Nucleus accumbens (tissue), 56 donors: Measurements from ENCODE around the gene AGBL1.
A peak's percentile ranks its signal among the peaks of the same experiment; 100 is the strongest.

Experiments used
- DNase-seq, 56 donors: peaks; one replicate each; lab custom pipeline; 2025; lab: John Stamatoyannopoulos, UW

Gene AGBL1

GRCh38 chr15:86231864-86232721, 152.4 kb downstream of the AGBL1 start:
- peak in 15 of 56 donors; percentile 0 to 30 (median 3) for DNase-seq

- no peak for DNase-seq
Observed at GRCh38 chr15:86235667-86236066, 156.0 kb downstream of the AGBL1 start.

GRCh38 chr15:86236356-86237110, 156.9 kb downstream of the AGBL1 start:
- peak in 1 of 56 donors; percentile 20 for DNase-seq

GRCh38 chr15:86237111-86237500, 157.4 kb downstream of the AGBL1 start:
- no peak for DNase-seq

- DNase-seq = no peak
Observed at GRCh38 chr15:86247249-86247955, 167.7 kb downstream of the AGBL1 start.

- no peak for DNase-seq
Observed at GRCh38 chr15:86255247-86255646, 175.6 kb downstream of the AGBL1 start.

- DNase-seq = no peak
Observed at GRCh38 chr15:86256628-86257027, 177.0 kb downstream of the AGBL1 start.

- DNase-seq = no peak
Observed at GRCh38 chr15:86259589-86259988, 179.9 kb downstream of the AGBL1 start.

- no peak for DNase-seq
Observed at GRCh38 chr15:86263230-86263629, 183.6 kb downstream of the AGBL1 start.

- no peak for DNase-seq
Observed at GRCh38 chr15:86266896-86267484, 187.3 kb downstream of the AGBL1 start.

- DNase-seq = no peak
Observed at GRCh38 chr15:86267892-86268291, 188.2 kb downstream of the AGBL1 start.

- DNase-seq = no peak
Observed at GRCh38 chr15:86268558-86268957, 188.9 kb downstream of the AGBL1 start.

GRCh38 chr15:86273309-86273708, 193.6 kb downstream of the AGBL1 start:
- DNase-seq = no peak

GRCh38 chr15:86275361-86275760, 195.7 kb downstream of the AGBL1 start:
- no peak for DNase-seq

- DNase-seq = no peak
Observed at GRCh38 chr15:86278586-86278985, 198.9 kb downstream of the AGBL1 start.

GRCh38 chr15:86284635-86285034, 205.0 kb downstream of the AGBL1 start:
- no peak for DNase-seq

GRCh38 chr15:86295511-86295910, 215.8 kb downstream of the AGBL1 start:
- DNase-seq = no peak

- DNase-seq = no peak
Observed at GRCh38 chr15:86296769-86297168, 217.1 kb downstream of the AGBL1 start.

GRCh38 chr15:86300390-86301125, 220.9 kb downstream of the AGBL1 start:
- peak in 24 of 56 donors; percentile 3 to 74 (median 24) for DNase-seq
